H1 (cell line): ENCODE measurements around the gene ELL. TPM values are rescaled to one million over a fixed set of nuclear protein-coding genes. Genes with fewer than 3 reads are reported as not detected.

ENCODE experiments used
- CTCF ChIA-PET: fragments of 300-600 bp; sonication (Branson Sonifier 250); formaldehyde crosslinking; loops from one replicate; lab custom pipeline; 2021; ENCODE audit not compliant: partially characterized antibody; lab: Charles Lee
- POLR2A ChIA-PET: fragments of 300-600 bp; sonication (Branson Sonifier 250); formaldehyde crosslinking; loops from one replicate; lab custom pipeline; 2021; ENCODE audit warnings: inconsistent platforms; ENCODE audit not compliant: partially characterized antibody; lab: Charles Lee
- DNase-seq, 2 experiments: peaks; one replicate each; pipeline versions ENCODE4 v3.0.0 to v3.0.0-alpha.2; 2010 to 2022; ENCODE audit warnings: low spot score in 2 of 2, low read depth in 1 of 2, mixed read lengths in 1 of 2
- FAIRE-seq: peaks from 2 replicates; lab custom pipeline; 2011; peaks lifted over from hg19 to GRCh38; lab: Jason Lieb, UNC
- H2AFZ ChIP-seq: 2 replicates; pipeline ENCODE4 v1.8.1; 2012; ENCODE audit warnings: low read length, inconsistent platforms
- H2AK5ac ChIP-seq: 2 replicates; pipeline ENCODE4 v1.6.1; 2013; ENCODE audit warnings: low read depth, low read length
- H2BK120ac ChIP-seq: replicated peaks from 2 replicates; pipeline ENCODE3; 2013; ENCODE audit warnings: low read depth, low read length, inconsistent platforms
- H2BK12ac ChIP-seq: 2 replicates; pipeline ENCODE4 v1.6.1; 2013; ENCODE audit warnings: low read depth, low read length
- H2BK15ac ChIP-seq: 2 replicates; pipeline ENCODE4 v1.6.1; 2013; ENCODE audit warnings: low read length
- H2BK20ac ChIP-seq: 2 replicates; pipeline ENCODE4 v1.6.1; 2013; ENCODE audit warnings: low read length
- H2BK5ac ChIP-seq: 2 replicates; pipeline ENCODE4 v1.6.1; 2013; ENCODE audit warnings: low read depth, low read length
- H3K14ac ChIP-seq: 2 replicates; pipeline ENCODE4 v1.6.1; 2013; ENCODE audit warnings: inconsistent platforms; ENCODE audit not compliant: insufficient read length
- H3K18ac ChIP-seq: 2 replicates; pipeline ENCODE4 v1.6.1; 2013; ENCODE audit warnings: low read length; ENCODE audit errors: extremely low read depth
- H3K23ac ChIP-seq: 2 replicates; pipeline ENCODE4 v1.6.1; 2013; ENCODE audit warnings: inconsistent platforms; ENCODE audit not compliant: insufficient read length
- H3K23me2 ChIP-seq: 2 replicates; pipeline ENCODE4 v1.6.1; 2013; ENCODE audit warnings: low read depth, low read length
- H3K27ac ChIP-seq: 2 replicates; pipeline ENCODE4 v1.6.1; 2011; ENCODE audit warnings: low read depth, low read length, inconsistent platforms
- H3K27me3 ChIP-seq, 4 experiments: replicated peaks in 1 of 4; 1 replicate in 1 of 4; 2 replicates in 3 of 4; pipeline versions ENCODE4 v1.6.1 to v1.8.1; 2011 to 2013; ENCODE audit warnings: low read length in 3 of 4, mild to moderate bottlenecking in 3 of 4, inconsistent platforms in 2 of 4, mixed read lengths in 2 of 4, moderate library complexity in 1 of 4; ENCODE audit not compliant: control insufficient read depth in 3 of 4, insufficient read depth in 3 of 4; ENCODE audit errors: extremely low read depth in 1 of 4
- H3K36me3 ChIP-seq, 4 experiments: 2 replicates each; pipeline versions ENCODE4 v1.6.1 to v1.8.1; 2011 to 2013; ENCODE audit warnings: mild to moderate bottlenecking in 4 of 4, low read length in 3 of 4, moderate library complexity in 2 of 4, control low read depth in 1 of 4, inconsistent platforms in 1 of 4; ENCODE audit not compliant: insufficient read depth in 4 of 4, control insufficient read depth in 2 of 4
- H3K4ac ChIP-seq: replicated peaks from 2 replicates; pipeline ENCODE3; 2013; ENCODE audit warnings: low read length, low read depth, mixed read lengths, inconsistent platforms; ENCODE audit not compliant: insufficient read length
- H3K4me1 ChIP-seq, 4 experiments: replicated peaks in 1 of 4; 1 replicate in 1 of 4; 2 replicates in 3 of 4; pipeline versions ENCODE4 v1.6.1 to v1.8.1; 2011 to 2013; ENCODE audit warnings: low read length in 3 of 4, inconsistent platforms in 2 of 4, mixed read lengths in 1 of 4; ENCODE audit not compliant: insufficient read depth in 4 of 4, control insufficient read depth in 3 of 4
- H3K4me2 ChIP-seq, 2 experiments: 2 replicates each; pipeline versions ENCODE4 v1.6.1 to v1.8.1; 2011 to 2013; ENCODE audit warnings: low read depth in 2 of 2, low read length in 2 of 2, control low read depth in 1 of 2, inconsistent platforms in 1 of 2, mild to moderate bottlenecking in 1 of 2; ENCODE audit not compliant: insufficient read depth in 1 of 2
- H3K4me3 ChIP-seq, 4 experiments: fragments of 200-600, 300-600 bp in 1 of 4; sonication (generic), shearing (Covaris generic), sonication (Bioruptor Twin) in 1 of 4; 2 replicates each; pipeline versions ENCODE4 v1.5.1 to v1.8.1; 2011 to 2016; ENCODE audit warnings: low read length in 4 of 4, low read depth in 3 of 4, control low read depth in 2 of 4, inconsistent platforms in 2 of 4, mild to moderate bottlenecking in 2 of 4, mixed read lengths in 1 of 4, moderate library complexity in 1 of 4; ENCODE audit not compliant: insufficient read depth in 2 of 4; ENCODE audit errors: extremely low read depth in 1 of 4
- H3K56ac ChIP-seq: replicated peaks from 2 replicates; pipeline ENCODE3; 2013; ENCODE audit warnings: low read depth, mild to moderate bottlenecking, mixed read lengths, low read length, inconsistent platforms; ENCODE audit not compliant: insufficient read length
- H3K79me1 ChIP-seq: 2 replicates; pipeline ENCODE4 v1.6.1; 2013; ENCODE audit warnings: low read depth, low read length, control low read depth
- H3K79me2 ChIP-seq, 2 experiments: 2 replicates each; pipeline versions ENCODE4 v1.6.1 to v1.8.1; 2012 to 2013; ENCODE audit warnings: low read length in 2 of 2, mild to moderate bottlenecking in 2 of 2, inconsistent platforms in 1 of 2; ENCODE audit not compliant: insufficient read depth in 2 of 2, control insufficient read depth in 1 of 2
- H3K9ac ChIP-seq, 4 experiments: replicated peaks in 1 of 4; 1 replicate in 1 of 4; 2 replicates in 3 of 4; pipeline versions ENCODE4 v1.6.1 to v1.8.1; 2011 to 2013; ENCODE audit warnings: low read depth in 3 of 4, low read length in 3 of 4, control low read depth in 2 of 4, mild to moderate bottlenecking in 2 of 4, moderate library complexity in 2 of 4, inconsistent platforms in 1 of 4; ENCODE audit errors: extremely low read depth in 1 of 4
- H3K9me3 ChIP-seq, 2 experiments: 2 replicates each; pipeline versions ENCODE4 v1.6.1 to v1.8.1; 2012 to 2013; ENCODE audit warnings: mild to moderate bottlenecking in 2 of 2, moderate library complexity in 2 of 2, control low read depth in 1 of 2, inconsistent platforms in 1 of 2, low read depth in 1 of 2, low read length in 1 of 2, mixed read lengths in 1 of 2; ENCODE audit not compliant: insufficient read depth in 2 of 2
- H4K20me1 ChIP-seq, 2 experiments: replicated peaks in 1 of 2; 2 replicates each; pipeline versions ENCODE3 to v1.8.1; 2011 to 2013; ENCODE audit warnings: inconsistent platforms in 2 of 2, low read length in 2 of 2, mild to moderate bottlenecking in 1 of 2; ENCODE audit not compliant: insufficient read depth in 2 of 2, control insufficient read depth in 1 of 2
- H4K5ac ChIP-seq: 2 replicates; pipeline ENCODE4 v1.6.1; 2013; ENCODE audit warnings: low read length, low read depth, mixed read lengths, inconsistent platforms; ENCODE audit not compliant: insufficient read length
- H4K8ac ChIP-seq: 2 replicates; pipeline ENCODE4 v1.8.0; 2013; ENCODE audit warnings: mild to moderate bottlenecking, moderate library complexity, low read length, inconsistent platforms; ENCODE audit not compliant: insufficient read depth; ENCODE audit errors: extremely low read depth
- H4K91ac ChIP-seq: replicated peaks from 2 replicates; pipeline ENCODE3; 2013; ENCODE audit warnings: low read length, mixed read lengths, inconsistent platforms; ENCODE audit not compliant: insufficient read length
- CTBP2 ChIP-seq: IDR thresholded peaks from 2 replicates; pipeline ENCODE4 v1.7.0; 2011; ENCODE audit warnings: borderline replicate concordance, mild to moderate bottlenecking, moderate library complexity, mixed read lengths, low read length; ENCODE audit not compliant: insufficient read depth, insufficient read length
- MAFK ChIP-seq: IDR thresholded peaks from 2 replicates; pipeline ENCODE4 v1.6.1; 2012; ENCODE audit warnings: low read depth, mild to moderate bottlenecking, improper control_type of control experiment, low read length
- MAX ChIP-seq: IDR thresholded peaks from 2 replicates; pipeline ENCODE4 v1.6.1; 2012; ENCODE audit warnings: inconsistent platforms
- NANOG ChIP-seq: IDR thresholded peaks from 2 replicates; pipeline ENCODE4 v1.6.1; 2011; ENCODE audit warnings: low read length, low read depth, mild to moderate bottlenecking, inconsistent platforms; ENCODE audit not compliant: insufficient read depth, poor library complexity, severe bottlenecking
- TBP ChIP-seq: IDR thresholded peaks from 2 replicates; pipeline ENCODE4 v1.6.1; 2011; ENCODE audit warnings: low read depth, low read length, improper control_type of control experiment
- YY1 ChIP-seq: IDR thresholded peaks from 2 replicates; pipeline ENCODE4 v1.6.1; 2011; ENCODE audit warnings: low read depth, mild to moderate bottlenecking, low read length
- WGBS, 2 experiments: shearing (Covaris generic) in 1 of 2; methylation state at CpG; one replicate each; pipeline versions ENCODE4 v1.1.6 to v1.1.7; 2013 to 2015; ENCODE audit warnings: low lambda C conversion rate in 2 of 2, mixed read lengths in 2 of 2, inconsistent platforms in 1 of 2, low coverage in 1 of 2, missing lambda C conversion rate in 1 of 2; ENCODE audit not compliant: insufficient replicate concordance in 2 of 2, insufficient coverage in 1 of 2, insufficient read length in 1 of 2; ENCODE audit errors: extremely low coverage in 1 of 2, missing lambda C conversion rate in 1 of 2; 5-methylcytosine and 5-hydroxymethylcytosine counted together
- polyA plus RNA-seq, 7 experiments: library from polyadenylated mRNA; depleted of rRNA in 3 of 7; stranded (reverse) in 5 of 7; unstranded in 2 of 7; fragments of >200 nt in 5 of 7; fragments of 200-250 nt in 2 of 7; gene quantifications; 1 replicate in 5 of 7; 2 replicates in 1 of 7; 4 replicates in 1 of 7; pipeline versions ENCODE4 v1.2.1 to v1.2.3, GENCODE V29; 2011 to 2013; ENCODE audit warnings: missing spikeins in 2 of 7, mixed read lengths in 2 of 7
- total RNA-seq: library from RNA; stranded (reverse); fragmentation: NEBNext Ultra II Directional; extraction: Animal tissue kit (Norgen Biotek cat#: 25700); gene quantifications from 2 replicates; pipeline ENCODE4 v1.2.1, GENCODE V29; 2021

The ELL gene
- total and polyA plus RNA-seq, 2 of the 8 experiments (the other 6 are each of a cell fraction or from before 2014, with no cell fraction given): 5.2 to 10.5 TPM

GRCh38 chr19:18456279-18456678, 65.6 kb downstream of the ELL start:
- no peaks in the 10 kb centered on the region for H3K79me2 ChIP-seq
- ChIA-PET CTCF (interaction anchor here (0.8 to 8.4 kb wide), 6 partner anchors 10 to 132 kb away, joined by 3 to 51 read pairs (median 5); partner anchors contain the start of gene REX1BD), POLR2A (interaction anchor here (2.2 kb wide), 1 partner anchor 16 kb away, joined by 7 read pairs; no protein-coding TSS in a partner anchor)
- no peaks in the 10 kb centered on the region; the same call in 1 of the 2 replicates for H3K79me1 ChIP-seq
- no peak overlapping the region for H2BK15ac ChIP-seq
- H3K9me3 ChIP-seq: no peaks in the 10 kb centered on the region
- H2BK20ac ChIP-seq: no peak overlapping the region
- no peak overlapping the region for H2BK5ac ChIP-seq
- H4K20me1 ChIP-seq: peaks cover 3 to 10% of the 10 kb centered on the region in 2 experiments
- no peak overlapping the region for H2BK12ac ChIP-seq
- H2AFZ ChIP-seq: no peak overlapping the region
- H4K5ac ChIP-seq: no peak overlapping the region
- H3K14ac ChIP-seq: no peak overlapping the region
- H3K4me3 ChIP-seq: no peak overlapping the region
- no peak overlapping the region for H3K4ac ChIP-seq
- TF ChIP-seq MAFK: no peak
- TF ChIP-seq YY1: no peak
- no peak for TF ChIP-seq NANOG
- no peak for TF ChIP-seq MAX
- TF ChIP-seq TBP: no peak
- TF ChIP-seq CTBP2: no peak
- H3K56ac ChIP-seq: no peak overlapping the region
- peaks cover 0 to 9% (median 4%) of the 10 kb centered on the region in 4 experiments; a peak in 3 of 8 replicates for H3K36me3 ChIP-seq
- H3K23ac ChIP-seq: no peak overlapping the region
- H3K27ac ChIP-seq: no peak overlapping the region
- no peaks in the 10 kb centered on the region for H3K23me2 ChIP-seq
- no peaks in the 10 kb centered on the region for H3K27me3 ChIP-seq
- DNase-seq (no peak), FAIRE-seq (no peak)
- H3K9ac ChIP-seq: no peak overlapping the region
- H3K4me1 ChIP-seq: no peaks in the 10 kb centered on the region; a peak in 1 of 7 replicates
- no peak overlapping the region for H4K8ac ChIP-seq
- H4K91ac ChIP-seq: no peak overlapping the region
- 96% methylated on average over 4 of the region's 4 CpGs; no CpG with 5 or more reads in 1 of the 2 experiments for WGBS, 2 experiments
- no peak overlapping the region for H3K18ac ChIP-seq
- no peak overlapping the region for H2AK5ac ChIP-seq
- H3K4me2 ChIP-seq: no peak overlapping the region
- no peak overlapping the region for H2BK120ac ChIP-seq
